HG02870 (cell line): ENCODE data around the gene SLC12A7.
"Not testable (repeated sequence)": the region's sequence is repeated elsewhere in the genome, so short reads cannot be mapped to it uniquely, and the experiment has no call there.

Source experiments
- ATAC-seq: cut with Tn5 transposase; IDR thresholded peaks from one replicate; pipeline ENCODE4 v1.9.1; 2021; ENCODE audit warnings: mild to moderate bottlenecking, moderate library complexity; ENCODE audit not compliant: unreplicated experiment

The SLC12A7 gene

DNA sequence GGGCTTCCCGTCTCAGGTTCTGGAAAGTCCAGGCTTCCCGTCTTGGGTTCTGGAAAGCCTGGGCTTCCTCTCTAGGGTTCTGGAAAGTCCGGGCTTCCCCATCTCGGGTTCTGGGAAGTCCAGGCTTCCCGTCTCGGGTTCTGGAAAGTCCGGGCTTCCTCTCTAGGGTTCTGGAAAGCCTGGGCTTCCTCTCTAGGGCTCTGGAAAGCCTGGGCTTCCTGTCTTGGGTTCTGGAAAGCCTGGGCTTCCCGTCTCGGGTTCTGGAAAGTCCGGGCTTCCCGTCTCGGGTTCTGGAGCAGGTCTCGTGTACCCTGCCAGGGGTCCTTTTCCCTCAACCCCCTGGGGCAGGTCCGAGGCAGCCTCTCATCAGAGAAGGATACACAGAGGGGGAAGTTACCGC, 28.8 kb downstream of the SLC12A7 start:
- not testable (repeated sequence) for ATAC-seq

DNA sequence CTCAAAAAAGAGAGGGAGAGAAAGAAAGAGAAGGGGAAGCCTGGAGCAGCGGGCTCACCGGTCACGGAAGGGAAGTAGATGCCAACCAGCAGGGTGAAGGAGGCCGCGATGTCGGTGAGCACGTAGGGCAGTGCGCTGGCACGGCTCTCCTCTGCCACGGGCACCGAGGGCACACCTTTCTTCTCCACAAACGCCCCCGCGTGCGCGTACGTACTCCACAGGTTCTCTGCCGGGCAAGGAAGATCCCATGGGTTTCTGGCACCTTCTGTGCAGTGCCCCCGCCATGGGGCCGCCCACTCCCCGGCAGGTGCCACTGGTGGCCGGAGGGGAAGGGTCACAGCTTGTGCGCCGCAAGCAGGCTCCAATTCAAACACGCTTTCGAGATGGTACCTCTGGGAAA, 30.3 kb downstream of the SLC12A7 start:
- ATAC-seq: no peak

DNA sequence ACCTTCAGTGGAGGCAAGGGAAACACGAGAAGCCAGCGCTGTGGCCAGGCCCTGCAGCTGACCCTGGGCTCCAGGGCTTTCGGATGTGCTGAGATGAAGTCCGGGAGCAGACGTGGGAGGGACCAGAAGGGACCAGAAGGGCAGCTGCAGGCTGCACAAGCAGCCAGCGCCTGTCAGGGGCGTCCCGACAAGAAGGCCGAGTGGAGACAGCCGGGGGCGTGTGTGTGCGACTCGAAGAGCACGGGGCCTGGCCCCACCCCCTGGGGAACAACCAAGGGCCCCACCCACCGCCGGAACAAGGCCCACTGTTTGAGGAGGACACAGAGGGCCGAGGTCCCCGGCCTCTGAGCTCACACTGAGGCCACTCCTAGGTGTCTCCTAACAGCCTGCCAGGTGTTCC, 31.4 kb downstream of the SLC12A7 start:
- no peak for ATAC-seq

DNA sequence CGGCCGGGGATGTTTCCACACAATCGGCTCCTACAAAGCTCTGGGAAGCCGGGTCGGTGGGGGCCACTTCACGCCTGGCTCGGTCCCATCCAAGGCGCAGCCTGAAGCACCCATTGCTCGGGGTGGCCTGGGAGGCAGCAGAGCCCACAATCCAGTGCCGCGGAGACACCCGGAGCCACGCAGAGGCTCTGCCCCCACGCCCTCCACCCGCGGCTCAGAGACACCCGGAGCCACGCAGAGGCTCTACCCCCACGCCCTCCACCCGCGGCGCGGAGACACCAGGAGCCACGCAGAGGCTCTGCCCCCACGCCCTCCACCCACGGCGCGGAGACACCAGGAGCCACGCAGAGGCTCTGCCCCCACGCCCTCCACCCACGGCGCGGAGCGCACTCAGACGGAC, 31.9 kb downstream of the SLC12A7 start:
- ATAC-seq: no peak

DNA sequence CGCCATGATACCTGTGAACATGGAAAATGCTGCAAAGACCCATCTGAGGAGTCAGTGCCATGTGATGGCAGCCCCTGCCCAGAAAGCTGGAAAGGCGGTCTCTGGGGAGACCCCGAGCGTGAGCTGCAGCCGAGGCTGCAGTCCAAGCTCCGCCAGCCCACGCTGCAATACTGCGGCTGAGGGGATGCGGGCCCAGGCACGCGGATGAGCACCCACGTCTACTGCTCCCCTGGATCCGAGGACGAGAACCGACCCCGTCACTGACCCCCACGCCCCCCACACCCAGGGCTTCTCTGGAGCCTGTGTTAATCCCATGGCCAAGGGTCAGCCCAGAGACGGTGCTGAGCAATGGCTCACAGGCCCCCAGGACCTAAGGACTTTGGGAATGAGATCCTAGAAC, 32.4 kb downstream of the SLC12A7 start:
- ATAC-seq: no peak

DNA sequence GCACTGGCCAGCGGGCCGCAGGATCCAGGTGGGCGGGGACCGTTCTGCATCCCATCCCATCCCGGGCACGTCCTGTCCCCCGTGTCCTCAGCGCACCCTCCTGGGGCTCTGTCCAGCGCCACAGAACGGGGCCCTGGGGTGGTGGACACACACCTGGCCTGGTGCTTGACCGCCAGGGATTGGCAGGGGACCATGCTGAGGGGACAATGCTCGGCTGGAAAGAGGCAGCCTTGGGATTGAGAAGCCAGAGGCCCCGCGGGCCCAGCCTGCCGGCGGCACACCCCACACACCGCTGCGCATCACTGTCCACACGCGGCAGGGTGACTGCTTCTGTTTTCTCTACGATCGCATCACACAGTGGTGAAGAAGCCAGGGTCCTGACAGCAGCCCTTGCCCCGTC, 33.0 kb downstream of the SLC12A7 start:
- no peak for ATAC-seq

DNA sequence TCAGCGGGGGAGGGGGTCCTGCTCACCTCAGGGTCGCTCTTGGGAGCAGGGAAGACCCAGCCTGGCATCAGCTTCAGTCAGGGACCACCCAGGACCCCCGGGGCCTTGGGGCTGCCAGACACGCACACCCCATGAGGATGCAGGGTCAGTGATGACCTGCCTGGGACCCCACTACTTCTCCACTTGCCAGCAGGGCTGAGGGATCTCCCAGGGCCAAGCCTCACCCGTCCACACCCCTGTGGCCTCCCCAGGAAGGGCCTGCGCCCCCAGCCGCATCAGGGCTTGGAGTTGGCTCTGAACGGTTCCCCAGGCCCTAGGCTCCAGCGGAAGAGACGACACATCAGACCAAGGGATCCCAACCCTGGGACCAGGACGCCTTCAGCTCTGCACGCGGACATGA, 33.7 kb downstream of the SLC12A7 start:
- no peak for ATAC-seq

- no peak for ATAC-seq
These were observed 34.3 kb downstream of the SLC12A7 start for GRCh38 chr5:1077491-1078020.

- ATAC-seq: no peak
These were observed 34.8 kb downstream of the SLC12A7 start for GRCh38 chr5:1077026-1077425.

DNA sequence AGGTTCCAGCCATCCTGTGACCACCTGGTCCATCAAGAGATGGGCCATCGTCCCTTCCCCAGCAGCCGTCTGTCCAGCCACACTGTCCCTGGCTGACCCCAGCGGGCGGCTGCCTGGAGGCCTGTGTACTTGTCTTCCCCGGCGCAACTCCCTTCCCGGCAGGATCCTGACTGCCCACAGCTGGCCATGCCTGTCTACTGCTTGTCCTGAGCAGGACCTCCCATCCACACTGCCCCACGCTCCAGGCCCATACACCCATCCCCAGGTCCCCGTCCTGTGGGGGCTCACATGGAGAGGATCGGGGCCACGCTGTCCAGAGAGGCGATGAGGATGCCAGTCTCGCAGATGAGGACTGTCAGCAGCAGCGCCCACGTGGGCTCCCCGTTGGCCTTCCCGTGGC, 35.5 kb downstream of the SLC12A7 start:
- no peak for ATAC-seq

GRCh38 chr5:1075931-1076330, 35.9 kb downstream of the SLC12A7 start:
- ATAC-seq: no peak

GRCh38 chr5:1075555-1075881, 36.3 kb downstream of the SLC12A7 start:
- no peak for ATAC-seq

DNA sequence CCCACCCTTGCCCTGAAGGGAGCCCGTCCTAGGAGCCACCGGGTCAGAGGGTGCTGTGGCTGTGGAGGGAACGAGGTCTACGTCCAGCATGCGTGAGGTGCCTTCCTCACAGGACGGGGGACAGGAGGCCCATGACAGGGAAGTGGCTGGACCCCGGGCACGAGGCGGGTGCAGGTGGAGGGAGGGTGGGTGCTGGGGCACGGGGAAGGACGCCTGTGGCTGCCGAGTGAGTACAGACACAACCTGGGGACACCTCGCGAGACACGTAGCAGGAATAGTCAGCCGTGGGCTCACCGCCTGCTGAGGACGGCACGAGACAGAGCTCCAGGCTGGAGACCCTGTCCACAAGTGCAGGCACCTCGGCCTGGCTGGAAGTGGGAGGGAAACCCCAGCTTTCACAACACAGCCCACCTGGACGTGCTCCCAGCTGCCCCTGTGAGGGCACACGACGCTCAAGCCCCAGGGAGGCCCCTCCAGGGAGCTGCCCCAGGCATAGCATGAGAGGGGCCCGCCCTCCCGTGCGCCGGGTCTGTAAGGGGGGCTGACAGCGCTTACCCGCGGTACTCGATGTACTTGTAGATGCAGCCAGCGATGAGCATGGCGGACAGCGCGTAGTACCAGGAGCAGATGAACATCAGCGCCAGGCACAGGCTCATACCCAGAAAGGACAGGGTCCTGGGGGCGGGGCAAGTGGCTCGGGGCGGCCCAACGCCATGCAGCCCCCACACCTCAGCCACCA, 36.9 kb downstream of the SLC12A7 start:
- ATAC-seq: no peak

DNA sequence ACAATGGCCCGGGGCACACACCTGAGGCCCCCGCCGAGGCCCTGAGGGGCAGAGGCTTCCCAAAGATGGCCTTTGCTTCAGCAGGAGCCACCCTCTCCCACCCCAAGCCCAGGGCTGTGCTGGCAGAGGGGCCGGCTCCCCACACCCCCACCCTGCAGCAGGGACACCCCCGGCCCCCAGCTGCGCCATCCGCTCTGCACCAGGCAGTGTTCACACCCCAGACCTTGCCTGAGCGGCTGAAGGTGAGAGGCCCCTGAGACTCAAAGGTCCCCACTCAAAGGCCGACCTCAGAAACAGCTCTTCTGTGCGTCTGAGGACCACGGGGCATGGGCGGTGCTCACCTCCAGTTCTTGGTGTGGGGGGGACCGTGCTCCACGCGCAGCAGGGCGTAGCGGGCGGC, 37.6 kb downstream of the SLC12A7 start:
- ATAC-seq: no peak

- no peak for ATAC-seq
These were observed 38.4 kb downstream of the SLC12A7 start for GRCh38 chr5:1073239-1074102.

DNA sequence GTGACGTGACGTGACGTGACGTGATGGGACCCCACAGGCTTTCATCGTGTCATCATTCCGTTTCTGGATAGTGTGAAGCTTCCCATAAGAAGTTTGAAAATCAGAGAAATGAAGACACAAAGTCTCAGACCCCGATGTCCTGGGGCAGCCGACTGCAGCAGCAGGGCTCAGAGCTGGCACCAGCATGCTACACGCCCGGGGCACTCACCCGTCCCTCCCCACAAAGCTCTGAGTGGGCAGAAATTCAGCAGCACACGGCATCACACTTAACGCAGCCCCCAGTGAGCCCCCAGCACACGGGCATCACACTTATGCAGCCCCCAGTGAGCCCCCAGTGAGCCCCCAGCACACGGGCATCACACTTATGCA, 42.2 kb downstream of the SLC12A7 start:
- ATAC-seq: no peak

DNA sequence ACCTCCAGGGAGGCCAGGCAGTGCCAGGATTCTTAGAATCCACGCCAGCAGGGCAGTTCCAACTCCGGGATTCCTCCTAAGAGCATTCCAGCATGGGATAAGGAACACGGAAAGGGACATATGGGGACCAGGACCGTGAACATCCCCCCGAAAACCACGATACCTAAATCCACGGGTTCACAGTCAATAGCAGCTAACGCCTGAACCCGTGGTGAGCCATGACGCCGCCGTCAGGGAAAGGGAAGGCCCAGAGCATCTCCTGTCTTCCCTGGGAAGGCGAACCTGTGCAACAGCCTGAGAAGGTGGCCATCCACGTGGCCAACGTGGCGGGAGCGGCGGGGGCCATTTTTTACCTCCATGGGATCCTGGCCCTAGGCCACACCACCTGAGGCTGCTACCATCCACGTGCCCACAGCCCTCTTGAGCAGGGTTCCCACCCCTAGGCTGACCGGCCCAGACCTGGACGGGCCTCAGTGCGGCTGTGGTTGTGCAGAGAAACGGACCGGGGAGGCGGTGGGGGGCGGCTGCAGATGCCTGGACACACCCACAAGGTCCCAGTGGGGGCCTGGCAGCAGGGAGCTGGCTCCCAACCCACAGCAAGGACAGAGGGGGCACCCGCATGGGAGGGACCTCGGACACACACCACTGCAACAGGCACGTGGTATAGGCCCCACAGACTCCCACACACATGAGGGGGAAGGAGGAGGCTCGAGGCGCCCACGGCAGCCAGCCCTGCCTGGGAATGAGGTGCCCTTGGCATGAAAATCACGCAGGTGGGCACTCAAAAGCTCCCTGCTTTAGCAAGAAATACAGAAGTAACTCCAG, 42.8 kb downstream of the SLC12A7 start:
- ATAC-seq: no peak

GRCh38 chr5:1068204-1068894, 43.5 kb downstream of the SLC12A7 start:
- ATAC-seq: no peak

- ATAC-seq: no peak
These were observed 44.4 kb downstream of the SLC12A7 start for GRCh38 chr5:1067141-1068121.

DNA sequence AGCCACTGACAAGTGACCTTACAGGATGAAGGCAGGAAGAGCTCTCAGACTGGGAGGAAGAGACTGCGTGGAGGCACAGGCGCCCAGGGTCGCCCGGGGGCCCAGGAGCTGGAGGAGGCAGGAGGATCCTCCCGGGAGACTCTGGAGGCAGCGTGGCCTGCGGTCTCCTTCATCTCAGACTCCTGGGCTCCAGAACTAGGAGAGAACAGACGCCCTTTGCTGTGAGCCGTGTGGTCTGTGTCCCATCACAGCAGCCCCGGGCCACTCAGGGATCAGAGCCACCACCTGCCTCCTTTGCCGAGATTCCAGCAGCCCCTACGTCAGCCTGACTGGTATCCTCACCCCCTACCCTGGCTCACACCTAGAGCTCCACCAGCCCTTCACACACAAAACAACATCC, 45.2 kb downstream of the SLC12A7 start:
- ATAC-seq: no peak
